ENCODE measurements around the gene TTLL7. TPM values are rescaled to one million over a fixed set of nuclear protein-coding genes. Genes with fewer than 3 reads are reported as not detected.

The TTLL7 gene
- total RNA-seq, 1 donor from 2014 or later = 117 TPM

- no peak for DNase-seq (ENCODE audit: low spot score, unreplicated experiment)
- H3K4me3 Mint-ChIP-seq (ENCODE audit: low read depth) = no peak overlapping the region
- peaks cover 6% of the 10 kb centered on the region for H3K36me3 Mint-ChIP-seq (ENCODE audit: insufficient read depth)
- no peak overlapping the region for H3K27ac Mint-ChIP-seq
- peaks cover 15% of the 10 kb centered on the region for H3K4me1 Mint-ChIP-seq (ENCODE audit: low read depth)
- H3K27me3 Mint-ChIP-seq = no peaks in the 10 kb centered on the region
- no peaks in the 10 kb centered on the region for H3K9me3 Mint-ChIP-seq (ENCODE audit: low read depth)
- no peak for TF ChIP-seq CTCF (IDR thresholded peaks at IDR 0.05; ENCODE audit: unreplicated experiment)
Observed at GRCh38 chr1:83959824-83960498, 39.0 kb downstream of the TTLL7 start.

- peaks cover 7% of the 10 kb centered on the region for H3K36me3 Mint-ChIP-seq (ENCODE audit: insufficient read depth)
- TF ChIP-seq CTCF (IDR thresholded peaks at IDR 0.05; ENCODE audit: unreplicated experiment) = no peak
- H3K9me3 Mint-ChIP-seq (ENCODE audit: low read depth) = no peaks in the 10 kb centered on the region
- no peak overlapping the region for H3K27ac Mint-ChIP-seq
- H3K27me3 Mint-ChIP-seq = no peaks in the 10 kb centered on the region
- DNase-seq (ENCODE audit: low spot score, unreplicated experiment) = no peak
- peaks cover 12% of the 10 kb centered on the region for H3K4me1 Mint-ChIP-seq (ENCODE audit: low read depth)
- H3K4me3 Mint-ChIP-seq (ENCODE audit: low read depth) = no peak overlapping the region
Observed at GRCh38 chr1:83958704-83959103, 40.2 kb downstream of the TTLL7 start.

- no peak overlapping the region for H3K27ac Mint-ChIP-seq
- peaks cover 17% of the 10 kb centered on the region for H3K36me3 Mint-ChIP-seq (ENCODE audit: insufficient read depth)
- H3K4me1 Mint-ChIP-seq (ENCODE audit: low read depth) = peaks cover 7% of the 10 kb centered on the region
- TF ChIP-seq CTCF (IDR thresholded peaks at IDR 0.05; ENCODE audit: unreplicated experiment) = no peak
- H3K9me3 Mint-ChIP-seq (ENCODE audit: low read depth) = no peaks in the 10 kb centered on the region
- H3K27me3 Mint-ChIP-seq = no peaks in the 10 kb centered on the region
- no peak for DNase-seq (ENCODE audit: low spot score, unreplicated experiment)
- no peak overlapping the region for H3K4me3 Mint-ChIP-seq (ENCODE audit: low read depth)
Observed at GRCh38 chr1:83954166-83954823, 44.6 kb downstream of the TTLL7 start.

GRCh38 chr1:83950106-83950661 lies 48.7 kb downstream of the TTLL7 start:
- no peaks in the 10 kb centered on the region for H3K9me3 Mint-ChIP-seq (ENCODE audit: low read depth)
- no peak overlapping the region for H3K27ac Mint-ChIP-seq

More at GRCh38 chr1:83950106-83950661, 48.7 kb downstream of the TTLL7 start:
- no peak for DNase-seq (ENCODE audit: low spot score, unreplicated experiment)
- peaks cover 21% of the 10 kb centered on the region for H3K36me3 Mint-ChIP-seq (ENCODE audit: insufficient read depth)
- H3K4me1 Mint-ChIP-seq (ENCODE audit: low read depth) = peaks cover 7% of the 10 kb centered on the region
- no peaks in the 10 kb centered on the region for H3K27me3 Mint-ChIP-seq
- TF ChIP-seq CTCF (IDR thresholded peaks at IDR 0.05; ENCODE audit: unreplicated experiment) = no peak
- H3K4me3 Mint-ChIP-seq (ENCODE audit: low read depth) = no peak overlapping the region
